WTC11 (cell line): ENCODE data around the gene EDIL3.

Source experiments
- CREB1 ChIP-seq: sonication (generic); formaldehyde crosslinking; IDR thresholded peaks from 2 replicates; pipeline ENCODE4 v1.8.0; 2023; ENCODE audit warnings: mild to moderate bottlenecking, missing genetic modification reagents
- CTCF ChIP-seq: fragments of 200-600 bp; IDR thresholded peaks from 2 replicates; pipeline ENCODE4 v1.8.0; 2022; ENCODE audit warnings: antibody characterized with exemption
- FOXJ3 ChIP-seq: sonication (generic); formaldehyde crosslinking; IDR thresholded peaks from 2 replicates; pipeline ENCODE4 v1.9.0; 2021; ENCODE audit warnings: missing genetic modification reagents, mild to moderate bottlenecking, borderline replicate concordance
- FOXP4 ChIP-seq: sonication (generic); formaldehyde crosslinking; IDR thresholded peaks from 2 replicates; pipeline ENCODE4 v1.8.0; 2022; ENCODE audit warnings: mild to moderate bottlenecking, missing genetic modification reagents
- IRF1 ChIP-seq: sonication (generic); formaldehyde crosslinking; IDR thresholded peaks from 2 replicates; pipeline ENCODE4 v1.8.0; 2023; ENCODE audit warnings: missing genetic modification reagents
- NFE2L1 ChIP-seq: sonication (generic); formaldehyde crosslinking; IDR thresholded peaks from 2 replicates; pipeline ENCODE4 v1.8.1; 2023; ENCODE audit warnings: missing genetic modification reagents
- NR2C2 ChIP-seq: sonication (generic); formaldehyde crosslinking; IDR thresholded peaks from 2 replicates; pipeline ENCODE4 v1.8.0; 2022; ENCODE audit warnings: mild to moderate bottlenecking, missing genetic modification reagents
- NR3C1 ChIP-seq: sonication (generic); formaldehyde crosslinking; conservative IDR thresholded peaks from 2 replicates; pipeline ENCODE4 v1.8.1; 2023; ENCODE audit warnings: low read depth, mild to moderate bottlenecking, missing genetic modification reagents
- SP1 ChIP-seq: sonication (generic); formaldehyde crosslinking; conservative IDR thresholded peaks from 2 replicates; pipeline ENCODE4 v1.8.1; 2022; ENCODE audit warnings: missing genetic modification reagents
- TEAD4 ChIP-seq: sonication (generic); formaldehyde crosslinking; IDR thresholded peaks from 2 replicates; pipeline ENCODE4 v1.8.0; 2022; ENCODE audit warnings: mild to moderate bottlenecking, missing genetic modification reagents
- USF1 ChIP-seq: sonication (generic); formaldehyde crosslinking; IDR thresholded peaks from 2 replicates; pipeline ENCODE4 v1.8.0; 2022; ENCODE audit warnings: mild to moderate bottlenecking, missing genetic modification reagents
- ZNF121 ChIP-seq: sonication (generic); formaldehyde crosslinking; IDR thresholded peaks from 2 replicates; pipeline ENCODE4 v1.8.0; 2023; ENCODE audit warnings: missing genetic modification reagents
- ZNF232 ChIP-seq: sonication (generic); formaldehyde crosslinking; IDR thresholded peaks from 2 replicates; pipeline ENCODE4 v1.8.0; 2022; ENCODE audit warnings: mild to moderate bottlenecking, missing genetic modification reagents
- ZNF512 ChIP-seq: sonication (generic); formaldehyde crosslinking; IDR thresholded peaks from 2 replicates; pipeline ENCODE4 v1.8.1; 2022; ENCODE audit warnings: missing genetic modification reagents, borderline replicate concordance

- TF ChIP-seq NR3C1 (CRISPR knock-in tag) (no peak), IRF1 (no peak), CTCF (no peak), TEAD4 (CRISPR knock-in tag) (no peak), NFE2L1 (CRISPR knock-in tag) (no peak), FOXJ3 (CRISPR knock-in tag) (no peak), CREB1 (no peak), ZNF232 (CRISPR knock-in tag) (no peak), NR2C2 (CRISPR knock-in tag) (no peak), ZNF121 (no peak), ZNF512 (no peak), SP1 (no peak), USF1 (CRISPR knock-in tag) (no peak), FOXP4 (CRISPR knock-in tag) (no peak)
Measured at GRCh38 chr5:83983852-83984251, 400.8 kb downstream of the EDIL3 start.
